ENCODE results near the gene ZNF618. TPM values are rescaled to one million over a fixed set of nuclear protein-coding genes. Genes with fewer than 3 reads are reported as not detected.

The ZNF618 gene
- total and polyA plus RNA-seq, 7 donors, result 0.92 to 8.0 (median 2.3) TPM

DNA sequence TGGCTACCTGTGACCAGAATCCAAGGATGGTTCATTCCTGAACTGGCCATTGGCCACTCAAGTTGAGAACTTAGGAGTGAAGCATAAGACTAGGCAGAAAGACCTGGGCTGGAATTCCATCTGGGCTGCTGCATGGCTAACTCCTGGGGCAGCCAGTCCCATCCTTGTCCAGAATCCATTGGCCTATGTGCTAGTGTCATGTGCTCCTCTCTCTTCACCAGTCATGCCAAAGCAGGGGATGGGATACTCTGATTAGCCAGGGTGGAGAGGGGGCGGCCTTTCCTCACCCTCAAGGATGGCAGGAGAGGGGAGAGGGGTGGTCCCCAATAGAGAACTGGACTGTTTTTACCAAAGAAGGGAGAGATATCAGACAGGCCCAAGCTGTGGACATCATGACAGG lies 93.2 kb downstream of the ZNF618 start:
- peaks cover 0 to 6% (median 0%) of the 10 kb centered on the region in 4 donors for H3K4me1 ChIP-seq
- WGBS, 2 donors, result 91 to 96% methylated on average over 1 of the region's 1 CpG

DNA sequence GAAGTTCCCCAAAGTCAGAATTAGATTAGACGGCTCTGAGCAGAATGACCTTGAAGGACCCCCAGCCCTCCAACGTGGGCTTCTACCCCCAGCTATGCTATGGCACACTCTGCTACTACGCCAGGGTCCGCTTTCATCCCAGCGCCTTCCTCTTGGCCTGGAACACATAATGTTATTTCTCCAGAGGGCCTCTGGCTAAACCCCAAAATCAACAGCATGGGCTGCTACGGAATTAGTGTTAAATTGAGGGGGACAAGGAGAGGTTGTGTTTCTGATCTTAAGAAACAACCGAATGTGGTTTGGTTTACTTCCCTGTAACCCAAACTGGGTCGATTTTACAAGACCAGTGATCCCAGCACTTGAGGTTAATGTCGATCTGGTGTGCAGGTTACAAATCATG lies 97.1 kb downstream of the ZNF618 start:
- no peaks in the 10 kb centered on the region for H3K27me3 ChIP-seq
- TF ChIP-seq POLR2AphosphoS5 (IDR thresholded peaks at IDR 0.05) (no peak), POLR2A (IDR thresholded peaks at IDR 0.05) (no peak), EP300 (IDR thresholded peaks at IDR 0.05) (no peak)
- DNase-seq, result no peak
- H3K9me3 ChIP-seq, result peaks cover 0 to 3% (median 0%) of the 10 kb centered on the region in 4 donors
- no peak overlapping the region for H3K4me3 ChIP-seq
- 79 to 85% methylated on average over 9 of the region's 9 CpGs for WGBS, 2 donors
- intact Hi-C loops (cut with DNase I), result no loop called here
- peaks cover 0 to 6% (median 0%) of the 10 kb centered on the region in 4 donors for H3K4me1 ChIP-seq
- no peaks in the 10 kb centered on the region for H3K36me3 ChIP-seq
- H3K27ac ChIP-seq, result no peak overlapping the region

More for the DNA sequence above, 93.2 kb downstream of the ZNF618 start:
- H3K27me3 ChIP-seq, result no peaks in the 10 kb centered on the region
- H3K36me3 ChIP-seq, result no peaks in the 10 kb centered on the region
- no peak overlapping the region for H3K4me3 ChIP-seq
- intact Hi-C loops (cut with DNase I), result no loop called here
- TF ChIP-seq POLR2AphosphoS5 (IDR thresholded peaks at IDR 0.05), result no peak
- no peak for TF ChIP-seq POLR2A (IDR thresholded peaks at IDR 0.05)
- TF ChIP-seq, protein P1, sequence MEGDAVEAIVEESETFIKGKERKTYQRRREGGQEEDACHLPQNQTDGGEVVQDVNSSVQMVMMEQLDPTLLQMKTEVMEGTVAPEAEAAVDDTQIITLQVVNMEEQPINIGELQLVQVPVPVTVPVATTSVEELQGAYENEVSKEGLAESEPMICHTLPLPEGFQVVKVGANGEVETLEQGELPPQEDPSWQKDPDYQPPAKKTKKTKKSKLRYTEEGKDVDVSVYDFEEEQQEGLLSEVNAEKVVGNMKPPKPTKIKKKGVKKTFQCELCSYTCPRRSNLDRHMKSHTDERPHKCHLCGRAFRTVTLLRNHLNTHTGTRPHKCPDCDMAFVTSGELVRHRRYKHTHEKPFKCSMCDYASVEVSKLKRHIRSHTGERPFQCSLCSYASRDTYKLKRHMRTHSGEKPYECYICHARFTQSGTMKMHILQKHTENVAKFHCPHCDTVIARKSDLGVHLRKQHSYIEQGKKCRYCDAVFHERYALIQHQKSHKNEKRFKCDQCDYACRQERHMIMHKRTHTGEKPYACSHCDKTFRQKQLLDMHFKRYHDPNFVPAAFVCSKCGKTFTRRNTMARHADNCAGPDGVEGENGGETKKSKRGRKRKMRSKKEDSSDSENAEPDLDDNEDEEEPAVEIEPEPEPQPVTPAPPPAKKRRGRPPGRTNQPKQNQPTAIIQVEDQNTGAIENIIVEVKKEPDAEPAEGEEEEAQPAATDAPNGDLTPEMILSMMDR (IDR thresholded peaks at IDR 0.05), result no peak
- TF ChIP-seq EP300 (IDR thresholded peaks at IDR 0.05), result no peak
- H3K27ac ChIP-seq, result no peak overlapping the region
- no peak for DNase-seq
- peaks cover 0 to 3% (median 0%) of the 10 kb centered on the region in 4 donors for H3K9me3 ChIP-seq

DNA sequence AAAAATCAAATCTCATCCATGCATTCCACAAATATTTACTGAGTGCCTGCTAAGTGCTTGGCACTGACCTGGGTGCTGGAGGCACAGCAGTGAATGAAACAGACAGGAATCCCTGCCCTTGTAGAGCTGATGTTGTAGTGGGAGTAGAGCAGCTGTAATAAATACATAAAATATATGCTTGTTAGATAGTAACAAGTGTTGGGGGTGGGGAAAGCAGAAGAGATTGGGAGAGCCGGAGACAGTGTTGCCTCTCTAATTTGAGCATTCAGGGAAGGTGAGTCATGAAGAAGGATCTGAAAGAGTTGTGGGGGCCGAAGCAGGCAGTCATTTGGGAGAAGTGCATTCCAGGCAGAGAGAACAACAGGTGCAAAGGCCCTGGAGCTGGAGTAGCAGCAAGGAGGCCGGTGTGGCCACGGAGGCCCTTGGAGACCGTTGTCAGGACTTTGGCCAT lies 97.9 kb downstream of the ZNF618 start:
- intact Hi-C loops (cut with DNase I), result no loop called here
- no peak for DNase-seq
- H3K36me3 ChIP-seq, result no peaks in the 10 kb centered on the region
- H3K4me1 ChIP-seq, result peaks cover 0 to 6% (median 0%) of the 10 kb centered on the region in 4 donors
- H3K9me3 ChIP-seq, result peaks cover 0 to 3% (median 0%) of the 10 kb centered on the region in 4 donors
- no peak overlapping the region for H3K4me3 ChIP-seq
- no peaks in the 10 kb centered on the region for H3K27me3 ChIP-seq
- 60 to 83% methylated on average over 5 of the region's 5 CpGs for WGBS, 2 donors
- H3K27ac ChIP-seq, result no peak overlapping the region
- TF ChIP-seq, protein P1 (IDR thresholded peaks at IDR 0.05), result no peak
- TF ChIP-seq POLR2A (IDR thresholded peaks at IDR 0.05) (no peak), EP300 (IDR thresholded peaks at IDR 0.05) (no peak), POLR2AphosphoS5 (IDR thresholded peaks at IDR 0.05) (no peak)

DNA sequence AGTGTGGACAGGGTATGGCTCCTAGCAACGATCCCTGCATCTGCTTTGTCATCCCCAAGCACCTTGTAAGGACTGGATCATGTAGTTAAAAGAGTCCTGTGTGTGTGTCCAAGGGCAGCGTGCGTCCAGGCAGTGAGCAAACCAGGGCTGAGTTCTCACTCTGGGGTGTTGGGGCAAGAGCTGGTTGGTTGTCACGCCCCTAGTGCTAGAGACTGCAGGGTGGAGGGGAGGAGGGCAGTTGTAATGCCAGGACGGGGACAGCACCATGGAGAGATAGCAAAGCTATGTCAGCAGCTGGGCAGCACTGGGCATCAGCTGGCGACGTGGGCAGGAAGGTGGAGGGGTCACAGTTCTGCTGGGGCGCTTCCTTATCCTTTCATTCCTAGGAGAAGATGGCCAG lies 100.8 kb downstream of the ZNF618 start:
- DNase-seq, result no peak

DNA sequence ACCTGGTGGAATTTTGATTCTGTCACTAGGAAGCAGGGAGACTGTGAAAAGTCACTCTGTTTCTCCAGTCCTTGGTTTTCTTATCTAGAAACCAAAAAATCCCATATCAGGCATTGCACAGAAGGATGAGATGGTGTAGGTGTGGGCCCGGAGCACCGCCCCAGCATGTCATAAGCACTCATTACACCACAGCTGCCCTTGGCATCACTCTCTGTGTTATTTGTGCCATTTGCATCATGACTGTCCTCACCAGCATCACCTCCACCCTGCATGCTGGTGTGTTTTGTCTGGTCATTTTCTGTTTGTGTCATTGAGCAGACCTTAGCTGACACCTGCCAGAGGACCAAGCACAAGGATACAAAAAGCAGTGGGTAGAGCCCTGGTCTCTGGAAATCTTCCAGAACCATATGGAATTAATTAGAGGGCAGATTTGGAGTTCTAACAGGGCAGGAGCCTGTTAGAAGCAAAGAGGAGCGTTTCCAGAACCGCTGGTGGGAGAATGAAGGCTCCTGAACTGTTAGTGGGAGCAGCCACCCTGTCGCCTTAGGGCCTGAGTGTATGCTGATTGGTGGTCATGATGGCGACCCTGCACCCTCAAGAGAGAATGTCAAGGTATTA lies 102.7 kb downstream of the ZNF618 start:
- no peak for DNase-seq
- 93% methylated on average over 6 of the region's 6 CpGs for WGBS, 2 donors
- Histone ChIP-seq H3K9me3 (no peaks in the 10 kb centered on the region), H3K36me3 (no peaks in the 10 kb centered on the region), H3K27ac (no peak overlapping the region), H3K4me3 (no peak overlapping the region), H3K27me3 (no peaks in the 10 kb centered on the region), H3K4me1 (peaks cover 0 to 5% (median 0%) of the 10 kb centered on the region in 4 donors)
- intact Hi-C loops (cut with DNase I), result no loop called here
- no peak for TF ChIP-seq POLR2A (IDR thresholded peaks at IDR 0.05)
- TF ChIP-seq POLR2AphosphoS5 (IDR thresholded peaks at IDR 0.05), result no peak
- TF ChIP-seq, protein P1 (IDR thresholded peaks at IDR 0.05), result no peak
- TF ChIP-seq EP300 (IDR thresholded peaks at IDR 0.05), result no peak

More for the DNA sequence above, 100.8 kb downstream of the ZNF618 start:
- intact Hi-C loops (cut with DNase I), result no loop called here
- WGBS, 2 donors, result 93 to 94% methylated on average over 8 of the region's 8 CpGs
- H3K4me1 ChIP-seq, result peaks cover 0 to 6% (median 0%) of the 10 kb centered on the region in 4 donors
- no peaks in the 10 kb centered on the region for H3K9me3 ChIP-seq
- no peaks in the 10 kb centered on the region for H3K36me3 ChIP-seq
- no peak overlapping the region for H3K4me3 ChIP-seq
- TF ChIP-seq EP300 (IDR thresholded peaks at IDR 0.05) (no peak), POLR2AphosphoS5 (IDR thresholded peaks at IDR 0.05) (no peak), POLR2A (IDR thresholded peaks at IDR 0.05) (no peak)
- TF ChIP-seq, protein P1 (IDR thresholded peaks at IDR 0.05), result no peak
- H3K27me3 ChIP-seq, result no peaks in the 10 kb centered on the region
- no peak overlapping the region for H3K27ac ChIP-seq
